A673 (cell line): Measurements from ENCODE around the gene ABCD1.

Experiments used
- EZH2 ChIP-seq: fragments of 200-600 bp; sonication (generic); IDR thresholded peaks from 2 replicates; pipeline ENCODE4 v1.6.1; 2017; ENCODE audit warnings: borderline replicate concordance, low read depth, mild to moderate bottlenecking, mixed read lengths, antibody characterized with exemption, low read length; ENCODE audit not compliant: poor library complexity, severe bottlenecking
- TF ChIP-seq, protein P1 (sequence below): fragments of 300-800, 200-600 bp; sonication (generic); conservative IDR thresholded peaks from 2 replicates; pipeline ENCODE4 v1.5.1; 2017; ENCODE audit warnings: low read depth, mild to moderate bottlenecking, antibody characterized with exemption, low read length, moderate library complexity, mixed read lengths

DNA sequence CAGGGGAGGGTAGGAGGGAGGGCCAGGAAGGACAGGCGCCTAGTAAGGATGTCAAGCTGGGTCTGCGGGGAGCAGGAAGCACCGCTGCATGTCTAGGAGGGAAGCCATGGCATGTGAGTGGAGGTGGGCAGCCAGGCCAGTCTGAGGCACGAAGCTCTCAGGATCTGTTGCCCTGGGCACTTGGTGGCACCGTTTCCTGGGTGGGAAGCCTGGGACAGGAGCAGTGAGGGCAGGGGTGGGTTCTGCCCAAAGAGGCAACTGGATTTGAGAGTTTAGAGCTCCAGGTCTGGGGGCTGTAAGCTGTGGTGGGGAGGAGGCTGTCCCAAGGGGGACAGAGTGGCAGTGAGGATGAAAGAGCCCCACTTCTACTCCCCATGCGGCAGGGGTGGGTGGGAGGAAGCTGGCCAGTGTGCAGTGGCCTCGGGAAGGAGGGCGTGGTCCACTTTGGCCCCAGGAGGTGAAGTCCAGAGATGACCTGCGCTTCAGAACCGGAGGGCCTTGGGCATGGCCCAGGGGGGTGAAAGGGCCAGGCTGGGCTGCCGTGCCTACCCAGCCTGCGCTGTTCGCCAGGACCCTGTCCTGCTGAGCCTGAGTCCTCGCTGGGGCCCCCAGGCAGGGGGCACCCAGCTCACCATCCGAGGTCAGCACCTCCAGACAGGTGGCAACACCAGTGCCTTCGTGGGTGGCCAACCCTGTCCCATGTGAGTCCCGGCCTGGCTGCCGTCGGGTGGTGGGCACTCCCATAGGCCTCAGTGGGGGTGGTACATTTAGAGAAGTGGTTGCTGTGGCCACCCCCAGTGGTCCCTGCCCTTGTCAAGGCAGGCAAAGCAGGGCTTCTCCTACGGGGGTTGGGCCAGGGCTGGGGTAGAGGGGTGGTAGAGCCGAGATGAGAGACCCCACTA lies 47.9 kb downstream of the ABCD1 start:
- TF ChIP-seq, protein P1, sequence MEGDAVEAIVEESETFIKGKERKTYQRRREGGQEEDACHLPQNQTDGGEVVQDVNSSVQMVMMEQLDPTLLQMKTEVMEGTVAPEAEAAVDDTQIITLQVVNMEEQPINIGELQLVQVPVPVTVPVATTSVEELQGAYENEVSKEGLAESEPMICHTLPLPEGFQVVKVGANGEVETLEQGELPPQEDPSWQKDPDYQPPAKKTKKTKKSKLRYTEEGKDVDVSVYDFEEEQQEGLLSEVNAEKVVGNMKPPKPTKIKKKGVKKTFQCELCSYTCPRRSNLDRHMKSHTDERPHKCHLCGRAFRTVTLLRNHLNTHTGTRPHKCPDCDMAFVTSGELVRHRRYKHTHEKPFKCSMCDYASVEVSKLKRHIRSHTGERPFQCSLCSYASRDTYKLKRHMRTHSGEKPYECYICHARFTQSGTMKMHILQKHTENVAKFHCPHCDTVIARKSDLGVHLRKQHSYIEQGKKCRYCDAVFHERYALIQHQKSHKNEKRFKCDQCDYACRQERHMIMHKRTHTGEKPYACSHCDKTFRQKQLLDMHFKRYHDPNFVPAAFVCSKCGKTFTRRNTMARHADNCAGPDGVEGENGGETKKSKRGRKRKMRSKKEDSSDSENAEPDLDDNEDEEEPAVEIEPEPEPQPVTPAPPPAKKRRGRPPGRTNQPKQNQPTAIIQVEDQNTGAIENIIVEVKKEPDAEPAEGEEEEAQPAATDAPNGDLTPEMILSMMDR: no peak
- TF ChIP-seq EZH2: no peak
